NCI-H510A treated with DMSO at 0.1 percent for 48 hours (cell line): ENCODE data around the gene PRDX2.
"Not testable (repeated sequence)": the region's sequence is repeated elsewhere in the genome, so short reads cannot be mapped to it uniquely, and the experiment has no call there.

Experiments used
- DNase-seq: peaks from one replicate; lab custom pipeline; 2025; lab: John Stamatoyannopoulos, UW

The PRDX2 gene

DNA sequence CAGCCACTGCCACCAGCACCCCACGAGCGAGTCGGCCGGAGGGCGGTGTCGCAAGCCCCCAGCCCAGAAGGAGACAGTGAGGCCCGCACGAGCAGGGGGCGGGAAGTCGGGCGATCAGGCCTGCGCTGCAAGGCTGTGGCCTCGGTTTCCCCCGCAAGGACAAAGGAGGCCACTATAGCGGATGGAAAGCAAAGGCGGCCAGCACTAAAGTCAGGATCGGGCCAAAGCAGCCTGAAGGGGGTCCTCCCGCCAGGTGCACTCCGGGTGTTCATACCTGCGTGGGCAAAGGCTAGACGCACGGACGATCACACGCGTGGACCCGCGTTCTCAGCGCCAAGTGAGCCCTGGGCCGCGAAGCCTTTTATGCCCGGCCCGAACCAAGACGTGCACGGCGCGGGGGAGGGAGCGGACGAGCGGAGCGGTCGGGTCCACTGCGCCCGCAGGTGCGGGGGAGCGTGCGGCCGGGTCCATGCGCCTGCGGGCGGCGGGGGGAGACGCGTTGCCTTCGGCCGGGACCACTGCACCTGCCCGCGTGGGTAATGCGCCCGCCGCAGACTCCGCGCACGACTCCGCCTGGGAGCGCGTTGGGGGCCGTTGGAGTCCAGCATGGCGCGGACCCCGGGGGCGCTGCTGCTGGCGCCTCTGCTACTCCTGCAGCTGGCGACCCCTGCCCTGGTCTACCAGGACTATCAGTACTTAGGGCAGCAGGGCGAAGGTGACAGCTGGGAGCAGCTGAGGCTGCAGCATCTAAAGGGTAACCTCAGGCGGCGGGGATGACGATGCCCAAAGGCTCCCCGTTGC lies at the start of gene PRDX2, which contains the start of gene THSD8:
PRDX2 (minus strand) TSS at position 335 of the 801 bp plus-strand sequence. CDS start 539 bp downstream, outside the sequence.
THSD8 (plus strand) TSS at position 604 of the 801 bp plus-strand sequence; CDS start at position 607, 3 bp downstream.
- DNase-seq, result peak; percentile 83

- DNase-seq, result peak; percentile 65
These were observed 45.8 kb upstream of the PRDX2 start for GRCh38 chr19:12847159-12848139.

GRCh38 chr19:12846613-12847012 lies 45.0 kb upstream of the PRDX2 start:
- not testable (repeated sequence) for DNase-seq

GRCh38 chr19:12843999-12844732 lies 42.6 kb upstream of the PRDX2 start:
- DNase-seq, result no peak

- DNase-seq, result no peak
These were observed 41.7 kb upstream of the PRDX2 start for GRCh38 chr19:12843328-12843727.

- no peak for DNase-seq
These were observed 40.9 kb upstream of the PRDX2 start for GRCh38 chr19:12842511-12842910.

GRCh38 chr19:12841094-12841493 lies 39.5 kb upstream of the PRDX2 start:
- DNase-seq, result no peak

DNA sequence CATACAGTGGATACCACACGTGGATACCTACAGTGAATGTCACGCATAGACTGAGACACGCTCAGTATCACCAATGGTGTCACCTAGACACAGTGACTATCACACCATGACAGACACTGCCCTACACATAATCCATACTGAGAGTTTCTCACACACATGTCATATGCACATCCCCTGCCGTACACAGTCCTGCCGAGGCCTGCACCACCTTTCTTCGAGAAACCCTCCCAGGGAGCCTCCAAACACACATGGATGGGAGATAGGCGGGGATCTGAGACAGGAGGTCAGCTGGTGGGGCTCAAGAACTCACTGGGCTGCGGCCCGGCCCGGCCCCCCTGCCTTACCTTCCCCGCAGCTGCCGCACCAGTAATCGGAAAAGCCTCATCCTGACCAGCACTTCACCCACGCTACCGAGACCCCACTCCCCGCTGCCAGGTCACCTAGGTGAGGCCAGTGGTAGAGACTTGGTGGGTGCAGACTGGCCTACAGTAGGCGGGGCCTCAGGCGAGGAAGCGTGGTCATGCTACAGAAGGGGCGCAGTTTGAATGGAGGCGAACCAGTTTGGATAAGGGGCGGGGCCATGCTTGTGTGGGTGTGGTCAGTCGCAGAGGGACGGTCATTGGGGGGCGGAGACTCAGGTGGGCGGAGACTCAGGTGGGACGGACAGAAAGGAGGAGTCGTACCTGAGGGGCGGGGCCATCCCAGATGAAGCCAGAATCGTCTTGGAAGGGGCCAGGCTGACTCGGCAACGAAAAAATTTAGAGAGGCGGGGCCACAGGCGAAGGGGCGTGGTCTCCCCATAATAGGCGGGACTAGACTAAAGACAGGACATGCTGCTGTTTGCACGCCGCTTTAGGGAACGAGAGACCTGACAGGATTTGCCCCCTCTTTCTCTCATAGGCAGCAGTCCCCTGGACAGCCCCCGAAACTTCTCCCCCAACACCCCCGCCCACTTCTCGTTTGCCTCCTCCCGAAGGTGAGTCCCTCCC lies 38.8 kb upstream of the PRDX2 start:
- no peak for DNase-seq

DNA sequence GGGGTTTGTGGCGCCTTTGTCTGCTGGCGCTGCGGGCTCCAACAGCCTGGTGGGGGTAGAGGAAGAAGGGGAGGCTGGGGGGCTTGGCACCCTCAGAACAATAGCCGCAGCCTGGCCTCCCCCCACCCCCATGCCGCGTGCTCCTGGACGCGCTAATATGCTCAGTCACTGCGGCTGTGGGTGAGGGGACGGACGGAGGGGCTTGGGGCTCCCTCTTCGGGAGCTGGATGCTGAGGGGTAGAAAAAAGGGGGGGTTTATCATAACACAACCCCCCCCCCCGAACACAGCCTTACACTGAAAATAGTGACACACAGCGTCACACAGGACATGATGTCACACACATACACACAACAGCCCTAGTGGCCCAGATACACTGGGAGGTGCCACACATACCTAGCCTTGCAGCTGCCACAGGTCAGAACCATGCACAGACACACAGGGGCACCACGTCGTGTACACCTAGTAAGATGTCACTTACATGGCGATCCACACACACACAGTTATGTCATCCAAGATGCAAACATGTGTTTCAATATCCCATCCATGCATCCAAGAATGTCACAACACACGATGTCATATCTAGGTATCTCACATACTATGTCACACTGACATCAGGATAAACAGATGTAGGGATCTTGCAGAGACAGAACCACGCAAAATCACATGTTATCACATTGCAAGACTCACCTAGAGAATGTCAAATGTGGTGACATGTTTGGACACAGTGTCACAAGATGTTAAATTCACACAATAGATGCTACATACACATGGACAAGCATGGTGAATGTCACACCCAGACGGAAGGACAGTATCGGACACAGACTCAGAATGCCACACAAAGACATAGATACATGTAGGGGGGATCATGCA lies 37.5 kb upstream of the PRDX2 start:
- DNase-seq, result no peak

GRCh38 chr19:12838182-12838885 lies 36.7 kb upstream of the PRDX2 start, which contains the start of gene MAST1:
Gene MAST1, plus strand, starts transcription at chr19:12838515. Its CDS starts 58 bp downstream, at chr19:12838573.
- DNase-seq, result peak; percentile 76

DNA sequence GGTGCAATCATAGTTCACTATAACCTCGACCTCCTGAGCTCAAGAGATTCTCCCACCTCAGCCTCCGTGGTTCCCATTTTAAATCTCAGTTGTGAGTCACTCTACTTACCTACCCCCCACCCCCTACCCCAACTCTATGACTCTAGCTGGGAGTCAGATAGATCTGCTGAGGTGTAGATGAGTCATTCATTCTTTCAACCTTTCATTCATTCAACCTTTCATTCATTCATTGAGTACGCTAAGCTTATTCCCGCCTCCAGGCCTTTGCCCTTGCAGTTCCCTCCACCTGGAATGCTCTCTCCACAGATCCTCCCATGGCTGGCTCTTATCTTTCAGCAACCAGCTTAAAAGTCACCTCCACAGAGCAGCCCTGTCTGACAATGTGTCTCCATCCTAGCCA lies 35.6 kb upstream of the PRDX2 start:
- no peak for DNase-seq

GRCh38 chr19:12836529-12836863 lies 34.9 kb upstream of the PRDX2 start:
- DNase-seq, result no peak

- DNase-seq, result peak; percentile 53
These were observed 33.6 kb upstream of the PRDX2 start for GRCh38 chr19:12834976-12835757.

DNA sequence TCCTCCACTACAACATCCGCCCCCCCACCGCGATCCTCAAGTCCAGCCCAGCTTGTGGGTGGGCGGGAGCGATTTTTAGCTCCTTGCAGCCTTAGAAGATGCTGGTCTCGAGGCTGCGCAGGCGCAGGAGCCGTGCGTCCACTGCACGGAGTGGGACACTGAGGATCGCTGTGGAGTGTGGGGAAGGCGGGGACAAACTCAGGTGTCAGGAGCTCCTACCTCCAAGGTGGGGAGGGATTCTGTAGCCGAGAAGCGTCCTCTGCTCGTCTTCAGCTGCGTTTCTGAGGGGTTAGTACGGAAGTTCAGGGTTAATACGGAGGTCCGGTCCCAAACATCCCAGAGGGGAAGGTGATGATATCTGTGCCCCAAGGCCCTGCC lies 33.0 kb upstream of the PRDX2 start, which contains the start of gene RTBDN:
RTBDN (minus strand) TSS at position 14 of the 378 bp plus-strand sequence. CDS start 4,600 bp downstream, outside the sequence.
- no peak for DNase-seq

DNA sequence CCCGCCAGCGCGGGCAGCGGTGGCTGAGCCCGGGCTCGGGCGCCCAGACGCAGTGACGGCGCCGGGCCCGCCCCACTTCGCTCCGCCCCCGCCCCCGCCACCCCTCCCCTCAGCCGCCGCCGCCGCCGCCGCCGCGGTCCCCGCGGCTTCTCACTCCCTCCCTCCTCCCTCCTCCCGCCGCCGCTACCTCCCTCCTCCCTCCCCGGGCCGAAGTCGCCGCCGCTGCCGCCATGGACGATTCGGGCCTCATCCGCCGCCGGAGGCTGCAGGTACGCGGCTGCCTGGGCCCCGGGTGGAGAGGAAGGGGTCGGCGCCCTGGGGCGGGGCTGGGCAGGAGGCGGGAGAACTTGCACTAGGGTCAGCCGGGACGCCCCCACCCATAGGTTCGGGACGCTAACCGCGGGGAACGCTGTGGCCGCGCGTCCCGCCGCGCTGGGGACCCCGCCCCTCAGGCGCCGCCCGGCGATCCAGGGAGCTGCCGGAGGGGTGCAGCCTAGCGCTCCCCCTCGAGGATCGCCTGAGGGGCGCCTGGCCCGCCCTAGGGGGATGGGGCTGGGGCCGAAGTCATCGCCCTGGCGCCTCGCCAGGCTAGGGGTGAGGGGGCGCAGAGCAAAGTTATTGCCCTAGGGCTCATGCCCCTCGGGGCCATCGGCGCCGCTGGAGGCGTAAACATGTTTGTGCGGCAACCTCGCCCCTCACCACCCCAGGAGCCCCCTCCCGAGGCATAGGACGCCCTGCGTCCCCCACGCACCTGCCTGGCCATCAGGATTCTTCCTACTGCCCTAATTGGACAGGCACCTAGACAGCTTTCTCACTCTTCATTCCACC lies 32.4 kb upstream of the PRDX2 start:
- DNase-seq, result peak; percentile 79

DNA sequence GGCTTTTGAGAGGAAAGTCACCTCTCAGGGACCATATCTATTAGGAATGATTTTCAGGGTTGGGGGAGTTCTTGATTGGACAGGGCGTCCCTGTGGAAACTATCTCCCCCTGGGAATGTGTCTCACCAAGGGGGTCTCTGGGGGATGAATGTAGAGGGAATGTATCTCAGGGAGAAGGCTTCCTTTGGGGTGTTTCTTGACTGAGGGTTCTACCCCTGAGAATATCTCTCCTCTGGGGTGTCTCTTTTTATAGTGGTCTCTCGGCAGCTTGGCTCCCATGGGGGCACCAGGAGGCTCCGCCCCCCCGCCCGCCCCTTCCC lies 31.8 kb upstream of the PRDX2 start:
- no peak for DNase-seq

DNA sequence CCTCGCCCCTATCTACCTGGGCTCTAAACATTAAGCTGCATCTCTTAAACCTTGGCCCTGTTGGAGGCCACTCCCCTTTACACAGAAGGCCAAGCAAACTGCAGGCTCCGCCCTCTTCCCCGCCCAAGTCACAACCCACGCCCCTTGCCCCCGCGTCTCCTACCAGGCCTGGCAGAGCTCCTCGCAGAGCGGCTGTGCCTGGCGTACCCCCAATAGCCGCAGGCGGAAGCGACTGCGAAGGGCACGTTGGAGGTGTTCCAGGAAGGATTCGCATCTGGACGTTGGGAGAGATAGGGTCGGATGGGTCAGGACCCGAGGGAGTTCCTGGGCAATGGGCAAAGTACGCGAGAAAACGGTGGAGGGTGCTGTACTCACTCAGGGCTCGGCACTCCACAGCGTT lies 26.9 kb upstream of the PRDX2 start:
- DNase-seq, result peak; percentile 85
